B cell (primary cell): ENCODE data around the gene WDR48. TPM values are rescaled to one million over a fixed set of nuclear protein-coding genes. Genes with fewer than 3 reads are reported as not detected.

Experiments used
- ATAC-seq: fragments of 200-7000 bp; cut with Tn5 transposase; one replicate; pipeline ENCODE4 v1.10.0; 2021; ENCODE audit warnings: low read depth, mild to moderate bottlenecking, moderate number of reproducible peaks, moderate library complexity
- CTCF ChIA-PET: fragments of 350-600 bp; sonication (Branson Sonifier 250); formaldehyde crosslinking; loops from one replicate; lab custom pipeline; 2021; ENCODE audit warnings: antibody characterized with exemption, inconsistent platforms; lab: Charles Lee
- POLR2A ChIA-PET: fragments of 350-600 bp; sonication (Branson Sonifier 250); formaldehyde crosslinking; loops from one replicate; lab custom pipeline; 2021; ENCODE audit warnings: antibody characterized with exemption; lab: Charles Lee
- DNase-seq: peaks from one replicate; pipeline ENCODE4 v3.0.0; 2013
- H2AFZ ChIP-seq: 2 replicates; pipeline ENCODE4 v1.6.1; 2012; ENCODE audit warnings: mild to moderate bottlenecking, low read depth, low read length; ENCODE audit not compliant: insufficient read depth, poor library complexity, severe bottlenecking
- H3K27ac ChIP-seq, 2 donors: 1 replicate in 1 of 2; 2 replicates in 1 of 2; pipeline ENCODE4 v1.5.1; 2012 to 2013; ENCODE audit warnings: low read length in 2 of 2, mild to moderate bottlenecking in 2 of 2, moderate library complexity in 1 of 2
- H3K27me3 ChIP-seq, 4 experiments: fragments of 200-600 bp in 1 of 4; sonication (generic) in 1 of 4; replicated peaks in 1 of 4; 1 replicate in 2 of 4; 2 replicates in 2 of 4; pipeline versions ENCODE4 v1.6.1 to v1.7.0; 2013 to 2016; ENCODE audit warnings: low read length in 3 of 4, mild to moderate bottlenecking in 2 of 4, mixed read lengths in 1 of 4, moderate library complexity in 1 of 4; ENCODE audit not compliant: insufficient read depth in 4 of 4, control insufficient read depth in 3 of 4; ENCODE audit errors: control extremely low read depth in 1 of 4
- H3K36me3 ChIP-seq, 2 experiments: replicated peaks in 1 of 2; 1 replicate in 1 of 2; 2 replicates in 1 of 2; pipeline versions ENCODE4 v1.6.1 to v1.7.1; 2013; ENCODE audit warnings: low read length in 1 of 2; ENCODE audit not compliant: insufficient read depth in 2 of 2, control insufficient read depth in 1 of 2; ENCODE audit errors: control extremely low read depth in 1 of 2, extremely low read depth in 1 of 2
- H3K4me1 ChIP-seq, 2 donors: fragments of 200-600 bp in 1 of 2; sonication (generic) in 1 of 2; 1 replicate in 1 of 2; 2 replicates in 1 of 2; pipeline versions ENCODE4 v1.5.1 to v1.6.1; 2013 to 2017; ENCODE audit warnings: low read length in 2 of 2; ENCODE audit not compliant: control insufficient read depth in 2 of 2, insufficient read depth in 2 of 2
- H3K4me2 ChIP-seq: replicated peaks from 2 replicates; pipeline ENCODE3; 2012; ENCODE audit warnings: mild to moderate bottlenecking, low read depth, low read length; ENCODE audit not compliant: poor library complexity, severe bottlenecking
- H3K4me3 ChIP-seq, 5 experiments: fragments of 200-600 bp in 1 of 5; sonication (generic) in 1 of 5; 1 replicate in 3 of 5; 2 replicates in 2 of 5; pipeline versions ENCODE4 v1.5.1 to v1.7.0; 2011 to 2016; ENCODE audit warnings: low read length in 4 of 5, mild to moderate bottlenecking in 4 of 5, low read depth in 2 of 5, control low read depth in 1 of 5, moderate library complexity in 1 of 5; ENCODE audit not compliant: insufficient read depth in 1 of 5; ENCODE audit errors: control extremely low read depth in 1 of 5, extremely low read depth in 1 of 5
- H3K79me2 ChIP-seq: fragments of 200-600 bp; sonication (generic); one replicate; pipeline ENCODE4 v1.6.0; 2016; ENCODE audit warnings: low read length; ENCODE audit not compliant: control insufficient read depth, insufficient read depth
- H3K9ac ChIP-seq: fragments of 200-600 bp; sonication (generic); 2 replicates; pipeline ENCODE4 v1.6.1; 2017; ENCODE audit warnings: mild to moderate bottlenecking, low read length, moderate library complexity
- H3K9me3 ChIP-seq, 3 donors: one replicate each; pipeline versions ENCODE4 v1.6.1 to v1.7.1; 2013; ENCODE audit warnings: low read length in 2 of 3; ENCODE audit not compliant: control insufficient read depth in 2 of 3, insufficient read depth in 1 of 3; ENCODE audit errors: control extremely low read depth in 1 of 3
- H4K20me1 ChIP-seq: 2 replicates; pipeline ENCODE4 v1.6.0; 2012; ENCODE audit warnings: mild to moderate bottlenecking, low read length; ENCODE audit not compliant: insufficient read depth, control insufficient read depth, poor library complexity, severe bottlenecking
- H3K27ac Mint-ChIP-seq: one replicate; pipeline ENCODE4 v1.8.0; 2021; ENCODE audit warnings: mixed read lengths
- H3K27me3 Mint-ChIP-seq: one replicate; pipeline ENCODE4 v1.8.0; 2021; ENCODE audit warnings: mixed read lengths
- H3K4me1 Mint-ChIP-seq: one replicate; pipeline ENCODE4 v1.8.0; 2021; ENCODE audit warnings: mixed read lengths
- H3K4me3 Mint-ChIP-seq: one replicate; pipeline ENCODE4 v1.8.0; 2021; ENCODE audit warnings: mixed read lengths
- H3K9me3 Mint-ChIP-seq: one replicate; pipeline ENCODE4 v1.8.0; 2022; ENCODE audit warnings: mixed read lengths; ENCODE audit not compliant: insufficient read depth
- CTCF ChIP-seq: fragments of 200-600 bp; IDR thresholded peaks from one replicate; pipeline ENCODE4 v1.8.0; 2022; ENCODE audit warnings: antibody characterized with exemption, mild to moderate bottlenecking
- EZH2 ChIP-seq: IDR thresholded peaks from 2 replicates; pipeline ENCODE4 v1.6.1; 2012; ENCODE audit warnings: borderline replicate concordance, low read depth, mild to moderate bottlenecking, moderate library complexity, low read length; ENCODE audit not compliant: insufficient read depth, poor library complexity, severe bottlenecking
- WGBS: methylation state at CpG from one replicate; pipeline ENCODE4 v1.1.5; 2013; ENCODE audit warnings: missing lambda C conversion rate; ENCODE audit not compliant: insufficient coverage; 5-methylcytosine and 5-hydroxymethylcytosine counted together
- intact Hi-C: fragments of 100-400 bp; cut with micrococcal nuclease; formaldehyde crosslinking; loops from one replicate; pipeline ENCODE4 v1.10.0; 2022
- polyA plus RNA-seq: library from polyadenylated mRNA; depleted of rRNA; stranded (reverse); fragments of >200 nt; gene quantifications from 2 replicates; pipeline ENCODE4 v1.2.3, GENCODE V29; 2012
- total RNA-seq, 2 donors: library from RNA; stranded (reverse); fragments of 120-200 nt in 1 of 2; gene quantifications; 1 replicate in 1 of 2; 2 replicates in 1 of 2; pipeline versions ENCODE4 v1.2.3 to v1.2.4, GENCODE V29; 2013 to 2022

Gene WDR48
- total and polyA plus RNA-seq, 2 donors (not counting 1 experiment from before 2014, with no cell fraction given) = 20.8 to 68.6 TPM

GRCh38 chr3:39102504-39103323, 50.9 kb downstream of the WDR48 start:
- H3K27me3 ChIP-seq = no peaks in the 10 kb centered on the region
- peak overlapping the region; percentile 61 for H3K27ac Mint-ChIP-seq
- ATAC-seq = no peak
- POLR2A ChIA-PET = no interaction called here
- H3K4me2 ChIP-seq = no peak overlapping the region
- peaks cover 50% of the 10 kb centered on the region for H4K20me1 ChIP-seq
- WGBS = 98% methylated on average over 8 of the region's 8 CpGs
- H3K27ac ChIP-seq = peak overlapping the region in 1 of 2 donors; percentile 39
- H3K4me3 Mint-ChIP-seq = no peak overlapping the region
- peaks cover 54% of the 10 kb centered on the region for H3K4me1 Mint-ChIP-seq
- H3K36me3 ChIP-seq = peaks cover 0 to 36% of the 10 kb centered on the region in 2 experiments
- H3K4me1 ChIP-seq = peaks cover 18 to 39% of the 10 kb centered on the region in 2 donors
- no peak overlapping the region for H2AFZ ChIP-seq
- no peak for TF ChIP-seq CTCF
- no peak for TF ChIP-seq EZH2
- CTCF ChIA-PET = interaction anchor here (1.9 to 4.8 kb wide), 6 partner anchors 25 to 189 kb away, joined by 8 to 44 read pairs (median 13); no protein-coding TSS in a partner anchor
- H3K9me3 ChIP-seq = no peaks in the 10 kb centered on the region
- no peak overlapping the region for H3K4me3 ChIP-seq
- peaks cover 49% of the 10 kb centered on the region for H3K79me2 ChIP-seq
- H3K27me3 Mint-ChIP-seq = no peaks in the 10 kb centered on the region
- intact Hi-C loops = loop anchor here (5.0 to 10.0 kb wide), 2 partner anchors 65 to 968 kb away; partner anchors contain the start of genes ACAA1 and MYD88
- H3K9ac ChIP-seq = no peak overlapping the region
- no peaks in the 10 kb centered on the region for H3K9me3 Mint-ChIP-seq
- DNase-seq = no peak

DNA sequence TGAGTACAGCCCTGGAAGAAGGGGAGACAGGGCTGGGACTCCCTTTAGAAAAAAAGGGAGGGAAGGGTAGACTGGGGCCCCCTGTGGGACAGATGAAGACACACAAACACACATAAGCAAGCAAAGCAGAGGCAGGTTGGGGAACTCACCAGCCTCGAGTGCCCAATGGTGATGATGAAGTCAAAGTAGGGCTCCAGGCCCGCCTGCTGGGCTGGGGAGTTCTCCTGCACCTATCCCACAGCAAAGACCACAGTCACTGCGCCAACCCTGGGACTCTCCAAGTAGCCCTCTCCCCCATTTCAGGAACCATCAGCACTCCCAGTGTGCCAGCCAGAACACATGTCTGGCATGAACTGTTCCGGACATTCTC, 51.5 kb downstream of the WDR48 start:
- Mint-ChIP-seq H3K4me3 (no peak overlapping the region), H3K9me3 (no peaks in the 10 kb centered on the region), H3K4me1 (peaks cover 60% of the 10 kb centered on the region), H3K27ac (peak overlapping the region; percentile 61), H3K27me3 (no peaks in the 10 kb centered on the region)
- 81% methylated on average over 4 of the region's 4 CpGs for WGBS
- no peak for TF ChIP-seq EZH2
- no peak for TF ChIP-seq CTCF
- Histone ChIP-seq H3K36me3 (peaks cover 0 to 30% of the 10 kb centered on the region in 2 experiments), H3K27me3 (no peaks in the 10 kb centered on the region), H4K20me1 (peaks cover 46% of the 10 kb centered on the region), H3K9ac (no peak overlapping the region), H3K4me3 (no peak overlapping the region), H3K79me2 (peaks cover 53% of the 10 kb centered on the region), H3K4me2 (no peak overlapping the region), H3K27ac (peak overlapping the region in 1 of 2 donors; percentile 39), H2AFZ (no peak overlapping the region), H3K4me1 (peaks cover 22 to 45% of the 10 kb centered on the region in 2 donors), H3K9me3 (no peaks in the 10 kb centered on the region)
- POLR2A ChIA-PET = no interaction called here
- peak; percentile 25 for DNase-seq
- ATAC-seq = no peak
- CTCF ChIA-PET = interaction anchor here (4.1 to 4.8 kb wide), 2 partner anchors 185 to 188 kb away, joined by 20 to 44 read pairs; no protein-coding TSS in a partner anchor
- intact Hi-C loops = loop anchor here (5.0 to 10.0 kb wide), 2 partner anchors 64 to 969 kb away; partner anchors contain the start of genes ACAA1 and MYD88
